Measurements from ENCODE around the gene TP53I13.

- no peak for TF ChIP-seq CTCF (IDR thresholded peaks at IDR 0.05; ENCODE audit: extremely low read depth in 1 of 2, insufficient read depth in 1 of 2, low read depth in 1 of 2, low read length in 2 of 2)
- no peak for TF ChIP-seq POLR2AphosphoS5 (IDR thresholded peaks at IDR 0.05; ENCODE audit: insufficient read depth, low read depth, low read length)
- no peak for TF ChIP-seq GATA2 (IDR thresholded peaks at IDR 0.05; ENCODE audit: insufficient read depth, insufficient read length, low read depth, low read length)
- TF ChIP-seq POLR2A (IDR thresholded peaks at IDR 0.05; ENCODE audit: low read depth, low read length) = no peak
- TF ChIP-seq EZH2 (IDR thresholded peaks at IDR 0.05; ENCODE audit: borderline replicate concordance, low read depth, low read length, severe bottlenecking) = no peak
- TF ChIP-seq MAX (IDR thresholded peaks at IDR 0.05; ENCODE audit: insufficient read depth, insufficient read length) = no peak
- TF ChIP-seq MYC (IDR thresholded peaks at IDR 0.05; ENCODE audit: low read depth, low read length) = no peak
- no peak for TF ChIP-seq JUN (IDR thresholded peaks at IDR 0.05; ENCODE audit: borderline replicate concordance, insufficient read depth, insufficient read length, low read depth)
Observed at GRCh38 chr17:29562615-29563014, 5.9 kb upstream of the TP53I13 start.
